Tibial artery (tissue), 4 donors: ENCODE measurements around the gene KCNQ1.
"Not testable (repeated sequence)": the region's sequence is repeated elsewhere in the genome, so short reads cannot be mapped to it uniquely, and the experiment has no call there.

Source experiments
- DNase-seq, 2 donors: peaks; one replicate each; pipeline ENCODE4 v3.0.0-alpha.2; 2019
- H3K27ac ChIP-seq, 2 donors: fragments of 200-600 bp; sonication (generic) in 1 of 2; 1 replicate in 1 of 2; 2 replicates in 1 of 2; pipeline ENCODE4 v1.5.1; 2018 to 2019; ENCODE audit warnings: mild to moderate bottlenecking in 1 of 2
- H3K27me3 ChIP-seq, 2 donors: fragments of 200-600 bp; sonication (generic) in 1 of 2; one replicate each; pipeline versions ENCODE4 v1.5.1 to v1.6.0; 2016 to 2019
- H3K36me3 ChIP-seq, 3 donors: fragments of 200-600 bp; sonication (generic) in 2 of 3; one replicate each; pipeline ENCODE4 v1.5.1; 2016 to 2019; ENCODE audit warnings: mild to moderate bottlenecking in 2 of 3
- H3K4me1 ChIP-seq, 4 donors: fragments of 200-600 bp; sonication (generic) in 2 of 4; 1 replicate in 3 of 4; 2 replicates in 1 of 4; pipeline ENCODE4 v1.5.1; 2016 to 2019
- H3K4me3 ChIP-seq, 2 donors: fragments of 200-600 bp; sonication (generic) in 1 of 2; 1 replicate in 1 of 2; 2 replicates in 1 of 2; pipeline ENCODE4 v1.5.1; 2018 to 2019; ENCODE audit warnings: mild to moderate bottlenecking in 2 of 2
- H3K9me3 ChIP-seq, 3 donors: fragments of 200-600 bp; sonication (generic) in 1 of 3; one replicate each; pipeline ENCODE4 v1.5.1; 2016 to 2019
- CTCF ChIP-seq, 2 experiments: fragments of 200-600 bp in 1 of 2; fragments of 450-650 bp in 1 of 2; IDR thresholded peaks; one replicate each; pipeline ENCODE4 v1.5.1; 2017 to 2019; ENCODE audit warnings: antibody characterized with exemption in 2 of 2, mild to moderate bottlenecking in 1 of 2, moderate library complexity in 1 of 2
- intact Hi-C: fragments of 100-400 bp; cut with DNase I; formaldehyde crosslinking; loops from one replicate; pipeline ENCODE4 v1.15.0; 2023; ENCODE audit warnings: low total_unique reads

Gene KCNQ1

DNA sequence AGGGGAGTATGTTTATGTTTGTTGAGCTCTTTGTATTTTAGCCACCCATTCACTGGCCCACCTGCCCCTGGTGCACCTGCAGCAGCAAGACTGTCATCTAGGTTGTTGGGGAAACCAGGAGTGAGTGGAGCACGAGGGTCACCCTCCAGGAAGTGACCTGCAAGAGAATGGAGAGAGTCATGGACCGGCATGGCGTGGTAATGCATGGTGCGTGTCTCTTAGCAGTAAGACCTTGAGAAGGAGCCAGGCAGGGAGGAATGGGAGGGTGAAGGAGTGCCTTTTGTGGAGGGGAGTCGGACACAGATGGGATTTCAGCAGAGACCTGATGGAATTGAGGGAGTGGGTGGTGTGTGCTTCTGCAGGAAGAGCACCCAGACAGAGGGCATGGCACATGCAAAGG is 37.9 kb downstream of the KCNQ1 start:
- Histone ChIP-seq H3K36me3 (no peaks in the 10 kb centered on the region), H3K27me3 (peaks cover 0 to 14% of the 10 kb centered on the region in 2 donors), H3K4me3 (no peak overlapping the region), H3K27ac (no peak overlapping the region), H3K4me1 (no peaks in the 10 kb centered on the region), H3K9me3 (peaks cover 0 to 18% (median under 1%) of the 10 kb centered on the region in 3 donors)
- DNase-seq = no peak
- intact Hi-C loops = no loop called here
- no peak for TF ChIP-seq CTCF (IDR thresholded peaks at IDR 0.05)

DNA sequence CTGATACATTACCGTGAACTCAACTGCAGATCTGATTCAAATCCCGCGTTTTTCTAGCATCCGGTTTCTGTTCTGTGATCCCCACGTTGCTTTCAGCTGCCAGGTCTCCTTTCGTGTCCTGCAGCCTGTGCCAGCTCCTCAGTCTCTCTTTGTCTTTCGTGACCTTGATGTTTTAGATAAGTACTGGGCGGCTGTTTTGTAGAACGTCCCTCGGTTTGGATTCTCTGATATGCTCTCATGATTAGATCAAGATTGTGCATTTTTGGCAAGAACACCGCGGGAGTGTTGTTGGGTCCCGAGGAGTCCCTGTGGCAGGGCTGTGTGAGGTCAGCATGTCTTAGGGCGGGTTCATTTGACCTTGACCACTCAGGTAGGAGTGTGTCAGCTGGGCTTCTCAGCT is 38.6 kb downstream of the KCNQ1 start:
- no peak for TF ChIP-seq CTCF (IDR thresholded peaks at IDR 0.05)
- intact Hi-C loops = no loop called here
- DNase-seq = no peak

DNA sequence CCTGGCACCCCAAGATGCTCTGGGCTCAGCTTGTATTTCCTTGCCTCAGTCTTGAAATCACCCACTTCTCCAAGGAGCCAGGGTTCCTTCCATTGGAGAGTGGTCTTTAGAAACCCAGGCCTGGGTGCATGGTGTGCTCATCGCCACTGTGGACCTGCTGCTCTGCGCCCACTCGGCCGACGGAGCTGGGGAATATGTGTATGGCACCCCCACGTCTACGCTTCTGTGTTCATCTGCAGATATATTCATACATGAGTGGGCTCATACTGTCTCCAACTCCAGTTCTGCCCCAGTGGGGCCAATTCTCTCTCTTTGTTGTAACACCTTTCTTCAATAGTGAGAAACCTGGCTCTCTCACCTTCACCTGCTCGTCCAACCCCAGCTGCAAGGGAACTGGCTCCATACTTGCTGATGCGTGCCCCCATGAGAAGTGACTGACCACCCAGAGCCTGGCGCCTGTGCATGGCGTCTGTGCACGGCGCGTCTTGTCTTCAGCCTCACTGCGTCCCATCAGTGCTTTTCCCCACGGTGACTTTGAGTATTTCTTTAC is 39.8 kb downstream of the KCNQ1 start:
- Histone ChIP-seq H3K4me1 (no peaks in the 10 kb centered on the region), H3K36me3 (no peaks in the 10 kb centered on the region), H3K27me3 (peaks cover 0 to 14% of the 10 kb centered on the region in 2 donors), H3K9me3 (peaks cover 0 to 27% (median 19%) of the 10 kb centered on the region in 3 donors), H3K27ac (no peak overlapping the region), H3K4me3 (no peak overlapping the region)
- intact Hi-C loops = no loop called here
- DNase-seq = no peak
- TF ChIP-seq CTCF (IDR thresholded peaks at IDR 0.05) = no peak

More for the DNA sequence above, 38.6 kb downstream of the KCNQ1 start:
- peaks cover 0 to 14% of the 10 kb centered on the region in 2 donors for H3K27me3 ChIP-seq
- no peaks in the 10 kb centered on the region for H3K36me3 ChIP-seq
- no peak overlapping the region for H3K4me3 ChIP-seq
- no peak overlapping the region for H3K27ac ChIP-seq
- H3K4me1 ChIP-seq = no peaks in the 10 kb centered on the region
- H3K9me3 ChIP-seq = peaks cover 0 to 23% (median 7%) of the 10 kb centered on the region in 3 donors

GRCh38 chr11:2488004-2488403 is 43.2 kb downstream of the KCNQ1 start:
- TF ChIP-seq CTCF (IDR thresholded peaks at IDR 0.05) = no peak
- Histone ChIP-seq H3K27ac (no peak overlapping the region), H3K9me3 (peaks cover 0 to 34% (median 21%) of the 10 kb centered on the region in 3 donors), H3K27me3 (peaks cover 0 to 11% of the 10 kb centered on the region in 2 donors), H3K4me1 (no peaks in the 10 kb centered on the region), H3K4me3 (no peak overlapping the region), H3K36me3 (no peaks in the 10 kb centered on the region)
- DNase-seq = no peak
- intact Hi-C loops = no loop called here

DNA sequence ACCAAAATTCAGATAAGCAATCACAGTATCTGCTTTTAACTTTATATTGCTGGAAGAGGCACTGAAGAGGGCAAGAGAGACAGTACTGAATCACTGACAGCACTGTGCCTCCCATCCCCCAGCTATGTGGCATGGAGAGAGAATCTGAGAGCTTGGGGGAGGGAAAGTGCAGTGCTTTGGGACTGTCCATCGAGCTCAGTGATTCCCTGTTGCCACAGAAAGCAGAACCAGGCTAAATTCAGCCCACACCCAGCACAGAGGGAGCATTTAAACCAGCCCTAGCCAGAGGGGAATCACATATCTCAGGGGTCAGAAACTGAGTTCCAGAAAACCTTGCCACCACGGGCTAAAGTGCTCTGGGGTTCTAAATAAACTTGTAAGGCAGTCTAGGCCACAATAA is 44.3 kb downstream of the KCNQ1 start:
- no peak for DNase-seq
- Histone ChIP-seq H3K27me3 (peaks cover 0 to 11% of the 10 kb centered on the region in 2 donors), H3K36me3 (no peaks in the 10 kb centered on the region), H3K9me3 (peaks cover 0 to 34% (median 26%) of the 10 kb centered on the region in 3 donors), H3K4me3 (no peak overlapping the region), H3K27ac (no peak overlapping the region), H3K4me1 (no peaks in the 10 kb centered on the region)
- intact Hi-C loops = no loop called here
- TF ChIP-seq CTCF (IDR thresholded peaks at IDR 0.05) = no peak

GRCh38 chr11:2497951-2498350 is 53.1 kb downstream of the KCNQ1 start:
- H3K9me3 ChIP-seq = peaks cover 0 to 17% (median 15%) of the 10 kb centered on the region in 3 donors
- H3K36me3 ChIP-seq, H3K4me3 ChIP-seq, H3K4me1 ChIP-seq, DNase-seq, intact Hi-C loops, H3K27ac ChIP-seq: not testable (repeated sequence)
- peaks cover 0 to 13% of the 10 kb centered on the region in 2 donors for H3K27me3 ChIP-seq
